HEK293 (cell line): ENCODE data around the gene KLHL14.

Experiments
- CTCF ChIA-PET: fragments of 350-600 bp; formaldehyde crosslinking; extraction: SDS; loops from one replicate; lab custom pipeline; 2021; ENCODE audit warnings: antibody characterized with exemption; lab: Yijun Ruan, JAX
- POLR2A ChIA-PET: fragments of 300-600 bp; formaldehyde crosslinking; extraction: SDS; loops from one replicate; lab custom pipeline; 2020; ENCODE audit warnings: antibody characterized with exemption, inconsistent platforms; lab: Yijun Ruan, JAX
- H3K27ac ChIP-seq: fragments of 200-500 bp; sonication (Bioruptor generic); 2 replicates; pipeline ENCODE4 v1.5.1; 2014; ENCODE audit warnings: low read depth, low read length, control low read depth, inconsistent platforms; ENCODE audit errors: extremely low read depth
- H3K36me3 ChIP-seq, 2 experiments: fragments of 200-500 bp in 1 of 2; sonication (Bioruptor generic) in 1 of 2; 1 replicate in 1 of 2; 2 replicates in 1 of 2; pipeline ENCODE4 v1.5.1; 2014 to 2017; ENCODE audit warnings: inconsistent platforms in 2 of 2, low read length in 2 of 2; ENCODE audit not compliant: control insufficient read depth in 2 of 2, insufficient read depth in 1 of 2
- H3K4me1 ChIP-seq: fragments of 200-500 bp; sonication (Bioruptor generic); 2 replicates; pipeline ENCODE4 v1.5.1; 2014; ENCODE audit warnings: mild to moderate bottlenecking, low read length, inconsistent platforms; ENCODE audit not compliant: control insufficient read depth, insufficient read depth
- H3K4me3 ChIP-seq: 2 replicates; pipeline ENCODE4 v1.5.1; 2011; ENCODE audit warnings: low read depth, mild to moderate bottlenecking, control low read depth, low read length, moderate library complexity
- H3K9me3 ChIP-seq: fragments of 200-500 bp; sonication (Bioruptor generic); 2 replicates; pipeline ENCODE4 v1.5.1; 2014; ENCODE audit warnings: low read depth, low read length, inconsistent platforms; ENCODE audit not compliant: control insufficient read depth, insufficient read depth
- KLF9 ChIP-seq: fragments of 450-650 bp; formaldehyde crosslinking; IDR thresholded peaks from 2 replicates; pipeline ENCODE4 v1.5.1; 2016; ENCODE audit warnings: missing biosample characterization, missing genetic modification characterization, low read depth
- TCF7L2 ChIP-seq: IDR thresholded peaks from 2 replicates; pipeline ENCODE4 v1.6.1; 2011; ENCODE audit warnings: low read depth, mild to moderate bottlenecking, inconsistent platforms, low read length, moderate library complexity, borderline replicate concordance
- TRIM28 ChIP-seq: IDR thresholded peaks from 2 replicates; pipeline ENCODE4 v1.6.1; 2011; ENCODE audit warnings: low read length, control low read depth, borderline replicate concordance
- ZBTB48 ChIP-seq: fragments of 450-650 bp; formaldehyde crosslinking; IDR thresholded peaks from 2 replicates; pipeline ENCODE4 v1.5.1; 2016; ENCODE audit warnings: missing biosample characterization, missing genetic modification characterization
- ZBTB7A ChIP-seq: fragments of 450-650 bp; formaldehyde crosslinking; IDR thresholded peaks from 2 replicates; pipeline ENCODE4 v1.5.1; 2016; ENCODE audit warnings: low read depth, missing biosample characterization, missing genetic modification characterization
- ZFP37 ChIP-seq: fragments of 450-650 bp; formaldehyde crosslinking; IDR thresholded peaks from 2 replicates; pipeline ENCODE4 v1.5.1; 2016; ENCODE audit warnings: missing biosample characterization, missing genetic modification characterization
- ZNF133 ChIP-seq: fragments of 450-650 bp; formaldehyde crosslinking; IDR thresholded peaks from 2 replicates; pipeline ENCODE4 v1.5.1; 2016; ENCODE audit warnings: missing biosample characterization, missing genetic modification characterization
- ZNF138 ChIP-seq: fragments of 450-650 bp; formaldehyde crosslinking; IDR thresholded peaks from 2 replicates; pipeline ENCODE4 v1.5.1; 2016; ENCODE audit warnings: missing biosample characterization, missing genetic modification characterization, borderline replicate concordance
- ZNF140 ChIP-seq: fragments of 450-650 bp; formaldehyde crosslinking; IDR thresholded peaks from 2 replicates; pipeline ENCODE4 v1.5.1; 2016; ENCODE audit warnings: missing biosample characterization, missing genetic modification characterization
- ZNF362 ChIP-seq: fragments of 450-650 bp; formaldehyde crosslinking; IDR thresholded peaks from 2 replicates; pipeline ENCODE4 v1.5.1; 2016; ENCODE audit warnings: missing biosample characterization, missing genetic modification characterization
- ZNF423 ChIP-seq: fragments of 450-650 bp; formaldehyde crosslinking; IDR thresholded peaks from 2 replicates; pipeline ENCODE4 v1.5.1; 2016; ENCODE audit warnings: missing biosample characterization, missing genetic modification characterization
- ZNF426 ChIP-seq: fragments of 450-650 bp; formaldehyde crosslinking; IDR thresholded peaks from 2 replicates; pipeline ENCODE4 v1.5.1; 2017; ENCODE audit warnings: missing biosample characterization, missing genetic modification characterization, mild to moderate bottlenecking, inconsistent platforms, moderate library complexity
- ZNF560 ChIP-seq: fragments of 450-650 bp; formaldehyde crosslinking; IDR thresholded peaks from 2 replicates; pipeline ENCODE4 v1.5.1; 2017; ENCODE audit warnings: missing biosample characterization, missing genetic modification characterization, borderline replicate concordance
- ZNF747 ChIP-seq: fragments of 450-650 bp; formaldehyde crosslinking; IDR thresholded peaks from 2 replicates; pipeline ENCODE4 v1.5.1; 2016; ENCODE audit warnings: missing biosample characterization, missing genetic modification characterization
- ZNF76 ChIP-seq: fragments of 450-650 bp; formaldehyde crosslinking; IDR thresholded peaks from 2 replicates; pipeline ENCODE4; 2016; ENCODE audit warnings: low read depth, missing biosample characterization, missing genetic modification characterization, borderline replicate concordance
- ZNF777 ChIP-seq: fragments of 450-650 bp; formaldehyde crosslinking; IDR thresholded peaks from 2 replicates; pipeline ENCODE4 v1.5.1; 2017; ENCODE audit warnings: missing biosample characterization, missing genetic modification characterization, borderline replicate concordance
- ZSCAN18 ChIP-seq: fragments of 450-650 bp; formaldehyde crosslinking; IDR thresholded peaks from 2 replicates; pipeline ENCODE4 v1.5.1; 2016; ENCODE audit warnings: missing biosample characterization, missing genetic modification characterization
- ZSCAN23 ChIP-seq: fragments of 450-650 bp; formaldehyde crosslinking; IDR thresholded peaks from 2 replicates; pipeline ENCODE4 v1.5.1; 2016; ENCODE audit warnings: missing biosample characterization, missing genetic modification characterization

The KLHL14 gene

GRCh38 chr18:32707586-32707985 lies 65.2 kb downstream of the KLHL14 start:
- Histone ChIP-seq H3K27ac (no peak overlapping the region), H3K36me3 (no peaks in the 10 kb centered on the region)
- TF ChIP-seq TRIM28 (0 out of 2 replicates have a peak, but pooled peaks have one; percentile 39), ZBTB7A (tag by site-specific recombination) (no peak), ZNF362 (no peak)
- TF ChIP-seq, all 188 proteins: peak for 1
- CTCF ChIA-PET, result interaction anchor here (0.5 to 1.2 kb wide), 7 partner anchors 8 to 1616 kb away, joined by 3 to 4 read pairs (median 3); no protein-coding TSS in a partner anchor
- Histone ChIP-seq H3K4me1 (no peaks in the 10 kb centered on the region), H3K4me3 (no peak overlapping the region), H3K9me3 (no peaks in the 10 kb centered on the region)
- POLR2A ChIA-PET, result interaction anchor here (0.7 kb wide), 1 partner anchor 63 kb away, joined by 3 read pairs; no protein-coding TSS in a partner anchor

GRCh38 chr18:32707147-32707546 lies 65.7 kb downstream of the KLHL14 start:
- POLR2A ChIA-PET, result interaction anchor here (0.7 kb wide), 1 partner anchor 64 kb away, joined by 3 read pairs; no protein-coding TSS in a partner anchor
- Histone ChIP-seq H3K27ac (no peak overlapping the region), H3K4me3 (no peak overlapping the region), H3K36me3 (no peaks in the 10 kb centered on the region), H3K4me1 (no peaks in the 10 kb centered on the region), H3K9me3 (no peaks in the 10 kb centered on the region)
- CTCF ChIA-PET, result interaction anchor here (0.5 to 1.2 kb wide), 4 partner anchors 8 to 494 kb away, joined by 3 to 4 read pairs (median 3); no protein-coding TSS in a partner anchor
- TF ChIP-seq ZNF423 (tag by site-specific recombination) (no peak), ZNF133 (tag by site-specific recombination) (no peak), ZNF777 (tag by site-specific recombination) (no peak), ZNF747 (tag by site-specific recombination) (no peak), TCF7L2 (no peak), ZNF560 (tag by site-specific recombination) (no peak), ZNF76 (tag by site-specific recombination) (no peak), ZSCAN18 (tag by site-specific recombination) (no peak), ZNF426 (tag by site-specific recombination) (no peak), ZFP37 (tag by site-specific recombination) (no peak)

GRCh38 chr18:32701313-32701712 lies 71.5 kb downstream of the KLHL14 start:
- ChIA-PET POLR2A (no interaction called here), CTCF (no interaction called here)
- Histone ChIP-seq H3K4me3 (no peak overlapping the region), H3K4me1 (no peaks in the 10 kb centered on the region), H3K27ac (no peak overlapping the region), H3K36me3 (no peaks in the 10 kb centered on the region)
- TF ChIP-seq ZNF140 (tag by site-specific recombination), result no peak
- no peak for TF ChIP-seq KLF9 (tag by site-specific recombination)
- TF ChIP-seq ZNF138, result no peak
- TF ChIP-seq ZSCAN23, result no peak
- no peak for TF ChIP-seq ZBTB48 (tag by site-specific recombination)
- TF ChIP-seq, all 188 proteins: peak for 0
- no peaks in the 10 kb centered on the region for H3K9me3 ChIP-seq
